Spleen (tissue), 7 donors: ENCODE measurements around the gene CD82.

Experiments used
- POLR2A ChIP-seq, 3 donors: fragments of 450-650 bp; IDR thresholded peaks; one replicate each; pipeline ENCODE4 v1.5.1; 2017; ENCODE audit warnings: antibody characterized with exemption in 3 of 3, mild to moderate bottlenecking in 1 of 3
- POLR2AphosphoS5 ChIP-seq, 3 donors: sonication (generic); formaldehyde crosslinking; IDR thresholded peaks; one replicate each; pipeline ENCODE4 v1.5.1; 2017; ENCODE audit warnings: antibody characterized with exemption in 3 of 3
- TF ChIP-seq, protein P1 (sequence below), 11 experiments: fragments of 200-600 bp in 7 of 11; fragments of 450-650 bp in 4 of 11; sonication (generic) in 4 of 11; IDR thresholded peaks in 8 of 11; conservative IDR thresholded peaks in 3 of 11; 1 replicate in 7 of 11; 2 replicates in 4 of 11; pipeline versions ENCODE4 v1.4.0 to v1.8.0; 2016 to 2021; ENCODE audit warnings: antibody characterized with exemption in 11 of 11, inconsistent platforms in 4 of 11, mild to moderate bottlenecking in 1 of 11
- donor health status: DM: no; HTN: no; CAD: no; lungs with moderate emphysema.
- donor health status: DM: no; HTN: no; CAD: no.
- donor health status: DM: no; HTN: no; CAD: no.

DNA sequence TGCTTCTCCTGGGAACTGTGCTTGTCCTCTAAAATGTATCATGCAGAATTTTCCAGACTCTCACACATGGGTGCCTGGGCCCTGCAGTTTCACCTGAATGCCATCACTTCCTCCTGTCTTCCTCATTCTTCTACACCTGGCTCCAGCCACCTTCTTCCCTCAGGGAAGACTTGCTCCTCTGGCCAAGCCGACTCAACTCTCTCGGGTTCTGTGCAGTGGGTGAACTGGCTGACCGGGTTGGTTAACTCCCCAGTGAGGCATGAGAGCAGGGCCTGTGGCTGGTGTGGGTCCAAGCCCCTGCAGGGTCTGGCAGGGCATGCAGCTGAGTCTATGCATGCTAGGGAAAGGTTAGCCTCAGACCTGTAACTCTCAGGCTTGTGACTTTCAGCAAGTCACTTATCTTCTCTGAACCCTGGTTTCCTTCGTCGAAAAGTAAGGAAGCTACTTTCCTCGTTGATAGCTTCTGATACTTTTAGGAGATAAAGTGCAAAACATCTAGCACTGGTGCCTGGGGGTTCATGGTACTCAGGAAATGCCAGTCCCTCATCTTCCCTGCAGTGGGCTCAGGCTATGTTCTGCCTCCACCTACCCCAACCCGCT, 11.9 kb downstream of the CD82 start:
- TF ChIP-seq, protein P1, sequence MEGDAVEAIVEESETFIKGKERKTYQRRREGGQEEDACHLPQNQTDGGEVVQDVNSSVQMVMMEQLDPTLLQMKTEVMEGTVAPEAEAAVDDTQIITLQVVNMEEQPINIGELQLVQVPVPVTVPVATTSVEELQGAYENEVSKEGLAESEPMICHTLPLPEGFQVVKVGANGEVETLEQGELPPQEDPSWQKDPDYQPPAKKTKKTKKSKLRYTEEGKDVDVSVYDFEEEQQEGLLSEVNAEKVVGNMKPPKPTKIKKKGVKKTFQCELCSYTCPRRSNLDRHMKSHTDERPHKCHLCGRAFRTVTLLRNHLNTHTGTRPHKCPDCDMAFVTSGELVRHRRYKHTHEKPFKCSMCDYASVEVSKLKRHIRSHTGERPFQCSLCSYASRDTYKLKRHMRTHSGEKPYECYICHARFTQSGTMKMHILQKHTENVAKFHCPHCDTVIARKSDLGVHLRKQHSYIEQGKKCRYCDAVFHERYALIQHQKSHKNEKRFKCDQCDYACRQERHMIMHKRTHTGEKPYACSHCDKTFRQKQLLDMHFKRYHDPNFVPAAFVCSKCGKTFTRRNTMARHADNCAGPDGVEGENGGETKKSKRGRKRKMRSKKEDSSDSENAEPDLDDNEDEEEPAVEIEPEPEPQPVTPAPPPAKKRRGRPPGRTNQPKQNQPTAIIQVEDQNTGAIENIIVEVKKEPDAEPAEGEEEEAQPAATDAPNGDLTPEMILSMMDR (IDR thresholded peaks at IDR 0.05 in 8 of 11, conservative IDR thresholded peaks at IDR 0.05 in 3 of 11) = no peak
- TF ChIP-seq POLR2A (IDR thresholded peaks at IDR 0.05) (no peak), POLR2AphosphoS5 (IDR thresholded peaks at IDR 0.05) (no peak)
